OCI-LY7 (cell line): ENCODE results near the gene GPR37. TPM values are rescaled to one million over a fixed set of nuclear protein-coding genes. Genes with fewer than 3 reads are reported as not detected.

ENCODE experiments used
- BruUV-seq: library from RNA; stranded (reverse); fragments of 400-500 nt; replicated peaks from 2 replicates; lab custom pipeline; 2021; lab: Mats Ljungman, UMichigan
- CTCF ChIA-PET: fragments of 300-600 bp; sonication (Branson Sonifier 250); formaldehyde crosslinking; loops from one replicate; lab custom pipeline; 2022; ENCODE audit warnings: antibody characterized with exemption; ENCODE audit not compliant: unreplicated experiment; lab: Charles Lee
- POLR2A ChIA-PET: fragments of 300-600 bp; sonication (Branson Sonifier 250); formaldehyde crosslinking; loops from one replicate; lab custom pipeline; 2022; ENCODE audit warnings: antibody characterized with exemption; lab: Charles Lee
- DNase-seq: peaks from one replicate; pipeline ENCODE4 v3.0.0-alpha.2; 2015; ENCODE audit warnings: low spot score
- H2AFZ ChIP-seq: fragments of 200-600 bp; sonication (generic), shearing (Covaris generic); 2 replicates; pipeline ENCODE4 v1.6.1; 2014; ENCODE audit warnings: mild to moderate bottlenecking, antibody characterized with exemption, low read length, moderate library complexity
- H3K27ac ChIP-seq: fragments of 200-600 bp; sonication (generic); 2 replicates; pipeline ENCODE4 v1.5.1; 2014; ENCODE audit warnings: mixed run types, low read depth, mild to moderate bottlenecking, moderate library complexity, low read length, inconsistent platforms; ENCODE audit not compliant: poor library complexity, severe bottlenecking
- H3K36me3 ChIP-seq: fragments of 200-600 bp; sonication (generic); 2 replicates; pipeline ENCODE4 v1.6.1; 2014; ENCODE audit warnings: mild to moderate bottlenecking, antibody characterized with exemption, low read length, moderate library complexity, mixed read lengths; ENCODE audit not compliant: insufficient read depth
- H3K4me1 ChIP-seq: fragments of 200-600 bp; sonication (generic); 2 replicates; pipeline ENCODE4 v1.5.1; 2014; ENCODE audit warnings: mild to moderate bottlenecking, low read length; ENCODE audit not compliant: insufficient read depth, poor library complexity, severe bottlenecking
- H3K4me2 ChIP-seq: fragments of 200-600 bp; sonication (generic); 2 replicates; pipeline ENCODE4 v1.6.1; 2014; ENCODE audit warnings: mild to moderate bottlenecking, low read length
- H3K4me3 ChIP-seq: fragments of 200-600 bp; sonication (generic); 2 replicates; pipeline ENCODE4 v1.5.1; 2014; ENCODE audit warnings: mild to moderate bottlenecking, low read depth, low read length; ENCODE audit not compliant: poor library complexity, severe bottlenecking
- H3K79me2 ChIP-seq: fragments of 200-600 bp; sonication (generic); 2 replicates; pipeline ENCODE4 v1.6.1; 2016; ENCODE audit warnings: low read depth, mild to moderate bottlenecking, low read length, moderate library complexity, mixed read lengths; ENCODE audit not compliant: insufficient read depth
- H3K9me2 ChIP-seq: fragments of 200-600 bp; sonication (generic); 2 replicates; pipeline ENCODE4 v1.6.1; 2016; ENCODE audit warnings: mild to moderate bottlenecking, low read length, mixed read lengths; ENCODE audit not compliant: insufficient read depth
- H3K9me3 ChIP-seq: fragments of 200-600 bp; sonication (generic); 2 replicates; pipeline ENCODE4 v1.6.1; 2014; ENCODE audit warnings: mild to moderate bottlenecking, mixed run types, low read length, mixed read lengths
- H4K20me1 ChIP-seq: fragments of 200-600 bp; sonication (generic); 2 replicates; pipeline ENCODE4 v1.6.1; 2014; ENCODE audit warnings: mild to moderate bottlenecking, antibody characterized with exemption, low read length, moderate library complexity, mixed read lengths; ENCODE audit not compliant: insufficient read depth
- EZH2phosphoT487 ChIP-seq: fragments of 200-600 bp; sonication (generic); IDR thresholded peaks from 2 replicates; pipeline ENCODE4 v1.6.1; 2018; ENCODE audit warnings: low read depth, borderline replicate concordance, mild to moderate bottlenecking, mixed run types, antibody characterized with exemption, low read length, moderate library complexity, mixed read lengths
- intact Hi-C: fragments of 100-400 bp; cut with micrococcal nuclease; formaldehyde crosslinking; loops from one replicate; pipeline ENCODE4 v1.10.0; 2022; ENCODE audit not compliant: unreplicated experiment
- total RNA-seq, 2 experiments: library from RNA; depleted of rRNA in 1 of 2; stranded (reverse); fragments of >200 nt in 1 of 2; shearing (Covaris generic) in 1 of 2; gene quantifications; 2 replicates each; pipeline ENCODE4 v1.2.3, GENCODE V29; 2014 to 2022
- TF ChIP-seq, protein P1 (sequence below): fragments of 200-600 bp; sonication (generic); conservative IDR thresholded peaks from 2 replicates; pipeline ENCODE4 v1.5.1; 2014; ENCODE audit warnings: mild to moderate bottlenecking, antibody characterized with exemption, low read length, moderate library complexity, mixed read lengths

Gene GPR37
- total RNA-seq, 2 experiments from 2014 or later = not detected

DNA sequence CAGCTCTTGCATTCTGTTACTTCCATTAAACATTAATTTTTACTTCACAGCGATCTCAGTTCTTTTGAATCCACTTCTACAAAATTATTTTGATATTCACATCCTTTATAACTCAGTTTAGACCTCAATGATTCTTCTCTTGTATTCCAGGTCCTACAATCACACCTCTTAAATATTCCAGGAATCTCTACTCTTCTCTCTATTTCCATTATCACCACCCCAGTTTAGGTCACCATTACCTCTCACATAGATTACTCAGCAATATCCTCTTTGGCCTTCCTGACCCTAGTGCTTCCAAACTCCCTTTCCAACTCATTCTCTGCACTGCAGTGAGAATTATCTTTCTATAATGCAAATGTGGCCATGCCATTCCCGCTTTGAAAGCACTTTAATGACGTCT, 27.1 kb upstream of the GPR37 start:
- Histone ChIP-seq H3K9me2 (no peaks in the 10 kb centered on the region), H3K4me2 (no peak overlapping the region), H3K36me3 (no peaks in the 10 kb centered on the region), H3K9me3 (no peaks in the 10 kb centered on the region), H3K79me2 (no peaks in the 10 kb centered on the region), H3K4me1 (no peaks in the 10 kb centered on the region), H3K27ac (no peak overlapping the region), H4K20me1 (no peaks in the 10 kb centered on the region), H2AFZ (no peak overlapping the region), H3K4me3 (no peak overlapping the region)
- no TSS peak for BruUV-seq
- POLR2A ChIA-PET = no interaction called here
- CTCF ChIA-PET = no interaction called here
- no peak for TF ChIP-seq EZH2phosphoT487
- no peak for DNase-seq
- intact Hi-C loops = no loop called here

DNA sequence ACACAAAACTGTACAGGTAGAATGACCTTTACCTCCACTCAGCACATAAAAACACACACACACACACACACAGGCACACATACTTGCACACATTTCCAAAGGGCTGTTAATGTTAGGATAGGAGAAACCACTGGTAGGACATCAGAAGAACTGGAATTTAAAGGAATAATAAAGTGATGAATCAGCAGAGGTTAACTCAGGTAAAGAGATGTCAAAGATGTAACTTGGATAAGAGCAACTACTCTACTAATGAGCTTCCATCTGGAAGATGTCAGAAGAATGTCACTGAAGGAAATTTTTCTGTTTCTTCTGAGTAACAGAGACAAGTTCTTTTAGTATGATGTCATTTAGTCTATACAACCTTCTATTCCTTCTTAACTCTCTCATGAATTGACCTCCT, 26.4 kb upstream of the GPR37 start:
- Histone ChIP-seq H3K4me3 (no peak overlapping the region), H3K27ac (no peak overlapping the region), H3K36me3 (no peaks in the 10 kb centered on the region), H3K4me2 (no peak overlapping the region), H3K79me2 (no peaks in the 10 kb centered on the region), H3K9me2 (no peaks in the 10 kb centered on the region), H3K9me3 (no peaks in the 10 kb centered on the region), H3K4me1 (no peaks in the 10 kb centered on the region), H4K20me1 (no peaks in the 10 kb centered on the region), H2AFZ (no peak overlapping the region)
- ChIA-PET POLR2A (no interaction called here), CTCF (no interaction called here)
- intact Hi-C loops = no loop called here
- TF ChIP-seq, protein P1, sequence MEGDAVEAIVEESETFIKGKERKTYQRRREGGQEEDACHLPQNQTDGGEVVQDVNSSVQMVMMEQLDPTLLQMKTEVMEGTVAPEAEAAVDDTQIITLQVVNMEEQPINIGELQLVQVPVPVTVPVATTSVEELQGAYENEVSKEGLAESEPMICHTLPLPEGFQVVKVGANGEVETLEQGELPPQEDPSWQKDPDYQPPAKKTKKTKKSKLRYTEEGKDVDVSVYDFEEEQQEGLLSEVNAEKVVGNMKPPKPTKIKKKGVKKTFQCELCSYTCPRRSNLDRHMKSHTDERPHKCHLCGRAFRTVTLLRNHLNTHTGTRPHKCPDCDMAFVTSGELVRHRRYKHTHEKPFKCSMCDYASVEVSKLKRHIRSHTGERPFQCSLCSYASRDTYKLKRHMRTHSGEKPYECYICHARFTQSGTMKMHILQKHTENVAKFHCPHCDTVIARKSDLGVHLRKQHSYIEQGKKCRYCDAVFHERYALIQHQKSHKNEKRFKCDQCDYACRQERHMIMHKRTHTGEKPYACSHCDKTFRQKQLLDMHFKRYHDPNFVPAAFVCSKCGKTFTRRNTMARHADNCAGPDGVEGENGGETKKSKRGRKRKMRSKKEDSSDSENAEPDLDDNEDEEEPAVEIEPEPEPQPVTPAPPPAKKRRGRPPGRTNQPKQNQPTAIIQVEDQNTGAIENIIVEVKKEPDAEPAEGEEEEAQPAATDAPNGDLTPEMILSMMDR = no peak
- TF ChIP-seq EZH2phosphoT487 = no peak
- no TSS peak for BruUV-seq
- no peak for DNase-seq

DNA sequence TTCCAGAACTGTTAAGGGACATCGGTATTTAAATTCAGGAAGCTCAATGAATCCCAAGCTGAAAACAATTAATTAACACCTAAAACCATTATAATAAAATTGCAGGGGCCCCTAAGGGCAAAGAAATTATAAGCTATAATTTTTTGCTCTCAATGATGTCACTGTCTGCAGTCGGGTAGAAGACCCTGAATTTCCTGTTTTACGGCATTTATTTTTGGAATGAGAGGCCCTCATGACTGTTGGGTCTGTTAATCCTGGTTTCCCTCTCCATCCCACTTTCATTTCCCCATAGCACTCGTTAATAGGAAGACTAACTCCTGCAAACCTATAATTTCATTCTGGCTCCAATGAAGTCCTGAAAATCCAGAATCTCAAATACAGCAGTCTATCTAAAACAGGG, 25.8 kb upstream of the GPR37 start:
- Histone ChIP-seq H3K36me3 (no peaks in the 10 kb centered on the region), H3K4me1 (no peaks in the 10 kb centered on the region), H3K9me3 (no peaks in the 10 kb centered on the region), H3K79me2 (no peaks in the 10 kb centered on the region), H3K4me2 (no peak overlapping the region), H3K4me3 (no peak overlapping the region), H4K20me1 (no peaks in the 10 kb centered on the region), H3K9me2 (no peaks in the 10 kb centered on the region), H3K27ac (no peak overlapping the region), H2AFZ (no peak overlapping the region)
- POLR2A ChIA-PET = interaction anchor here (0.8 kb wide), 2 partner anchors 19 to 57 kb away, joined by 3 read pairs; no protein-coding TSS in a partner anchor
- intact Hi-C loops = no loop called here
- DNase-seq = no peak
- CTCF ChIA-PET = no interaction called here
- no peak for TF ChIP-seq EZH2phosphoT487
- TF ChIP-seq, protein P1 = no peak
- BruUV-seq = no TSS peak
